ENCODE data around the gene TCEANC2. TPM values are rescaled to one million over a fixed set of nuclear protein-coding genes. Genes with fewer than 3 reads are reported as not detected.
A peak's percentile ranks its signal among the peaks of the same experiment; 100 is the strongest.

TCEANC2 gene
- total RNA-seq, 1 experiment from 2014 or later = 4.2 TPM

- no peak for TF ChIP-seq EZH2 (IDR thresholded peaks at IDR 0.05; ENCODE audit: borderline replicate concordance, low read depth, low read length, poor library complexity, severe bottlenecking)
- CTCF ChIA-PET = no interaction called here
- Histone ChIP-seq H3K4me1 (ENCODE audit: insufficient read depth, low read length, poor library complexity, severe bottlenecking) (no peaks in the 10 kb centered on the region), H3K27me3 (replicated peaks; ENCODE audit: insufficient read depth, low read depth, low read length, poor library complexity) (no peaks in the 10 kb centered on the region), H3K36me3 (ENCODE audit: insufficient read depth, low read length, poor library complexity, severe bottlenecking) (no peaks in the 10 kb centered on the region), H3K27ac (ENCODE audit: low read depth, low read length, poor library complexity, severe bottlenecking) (no peak overlapping the region), H3K4me3 (ENCODE audit: low read depth, low read length, poor library complexity, severe bottlenecking) (no peak overlapping the region), H3K9me3 (ENCODE audit: low read depth, low read length, poor library complexity, severe bottlenecking) (no peaks in the 10 kb centered on the region)
- intact Hi-C loops (cut with micrococcal nuclease; ENCODE audit: unreplicated experiment) = no loop called here
- BruUV-seq (replicated peaks) = no TSS peak
- POLR2A ChIA-PET (ENCODE audit: low non-redundant PET) = no interaction called here
- DNase-seq (ENCODE audit: low spot score) = no peak
These were observed 97.6 kb downstream of the TCEANC2 start for GRCh38 chr1:54151013-54151412.

GRCh38 chr1:54152696-54153095, 99.3 kb downstream of the TCEANC2 start, which contains the start of gene CDCP2:
TSS of gene CDCP2 (minus strand) at chr1:54153000. CDS start at chr1:54152922, 78 bp downstream.
- intact Hi-C loops (cut with micrococcal nuclease; ENCODE audit: unreplicated experiment) = no loop called here
- no peak within 1 kb of the TSS for H3K4me3 ChIP-seq (ENCODE audit: low read depth, low read length, poor library complexity, severe bottlenecking)
- no peaks in the 10 kb centered on the region for H3K36me3 ChIP-seq (ENCODE audit: insufficient read depth, low read length, poor library complexity, severe bottlenecking)
- no peak for DNase-seq (ENCODE audit: low spot score)
- H3K4me1 ChIP-seq (ENCODE audit: insufficient read depth, low read length, poor library complexity, severe bottlenecking) = no peaks in the 10 kb centered on the region
- peak within 1 kb of the TSS; percentile 59 for H3K27ac ChIP-seq (ENCODE audit: low read depth, low read length, poor library complexity, severe bottlenecking)
- no peak for TF ChIP-seq EZH2 (IDR thresholded peaks at IDR 0.05; ENCODE audit: borderline replicate concordance, low read depth, low read length, poor library complexity, severe bottlenecking)
- TF ChIP-seq CTCF (conservative IDR thresholded peaks at IDR 0.05; ENCODE audit: low read depth, low read length) = no peak
- H3K27me3 ChIP-seq (replicated peaks; ENCODE audit: insufficient read depth, low read depth, low read length, poor library complexity) = no peaks in the 10 kb centered on the region
- BruUV-seq (replicated peaks) = no TSS peak
- H3K9me3 ChIP-seq (ENCODE audit: low read depth, low read length, poor library complexity, severe bottlenecking) = no peaks in the 10 kb centered on the region
- POLR2A ChIA-PET (ENCODE audit: low non-redundant PET) = no interaction called here
- CTCF ChIA-PET = no interaction called here

- POLR2A ChIA-PET (ENCODE audit: low non-redundant PET) = no interaction called here
- Histone ChIP-seq H3K9me3 (ENCODE audit: low read depth, low read length, poor library complexity, severe bottlenecking) (no peaks in the 10 kb centered on the region), H3K36me3 (ENCODE audit: insufficient read depth, low read length, poor library complexity, severe bottlenecking) (no peaks in the 10 kb centered on the region), H3K4me1 (ENCODE audit: insufficient read depth, low read length, poor library complexity, severe bottlenecking) (no peaks in the 10 kb centered on the region), H3K4me3 (ENCODE audit: low read depth, low read length, poor library complexity, severe bottlenecking) (no peak overlapping the region), H3K27me3 (replicated peaks; ENCODE audit: insufficient read depth, low read depth, low read length, poor library complexity) (no peaks in the 10 kb centered on the region), H3K27ac (ENCODE audit: low read depth, low read length, poor library complexity, severe bottlenecking) (peak overlapping the region; percentile 59)
- TF ChIP-seq EZH2 (IDR thresholded peaks at IDR 0.05; ENCODE audit: borderline replicate concordance, low read depth, low read length, poor library complexity, severe bottlenecking) (no peak), CTCF (conservative IDR thresholded peaks at IDR 0.05; ENCODE audit: low read depth, low read length) (no peak)
- DNase-seq (ENCODE audit: low spot score) = peak; percentile 77
- BruUV-seq (replicated peaks) = no TSS peak
- intact Hi-C loops (cut with micrococcal nuclease; ENCODE audit: unreplicated experiment) = no loop called here
- CTCF ChIA-PET = interaction anchor here (0.7 kb wide), 1 partner anchor 346 kb away, joined by 6 read pairs; no protein-coding TSS in a partner anchor
These were observed 100.4 kb downstream of the TCEANC2 start for GRCh38 chr1:54153535-54154439.

Small RNA genes lying within 50 kb of the gene (microRNA-seq; reads per million reads assigned to microRNA genes)
- 1.1 reads per million for gene MIR4781

Other genes starting within 250 kb of the TCEANC2 start
- gene NDC1, start 215.3 kb upstream of the TCEANC2 start, total RNA-seq (2021) = 22.2 and 26.6 TPM in 2 replicates
- 7.8 and 8.5 TPM in 2 replicates for gene YIPF1, start 163.8 kb upstream of the TCEANC2 start, total RNA-seq (2021)
- not detected in 2 replicates for gene DIO1, start 159.4 kb upstream of the TCEANC2 start, total RNA-seq (2021)
- 34.7 and 41.0 TPM in 2 replicates for gene IFT25, start 107.9 kb upstream of the TCEANC2 start, total RNA-seq (2021)
- 25.7 and 25.8 TPM in 2 replicates for gene LRRC42, start 107.3 kb upstream of the TCEANC2 start, total RNA-seq (2021)
- not detected in 2 replicates for gene LDLRAD1, start 35.4 kb upstream of the TCEANC2 start, total RNA-seq (2021)
- gene TMEM59, start 404 bp upstream of the TCEANC2 start, total RNA-seq (2021) = 73.5 and 82.1 TPM in 2 replicates
- not detected in 2 replicates for gene CDCP2, start 99.4 kb downstream of the TCEANC2 start, total RNA-seq (2021)
- 7.0 and 8.4 TPM in 2 replicates for gene CYB5RL, start 146.4 kb downstream of the TCEANC2 start, total RNA-seq (2021)
- 84.6 and 90.3 TPM in 2 replicates for gene MRPL37, start 146.6 kb downstream of the TCEANC2 start, total RNA-seq (2021)

Measured in A673 (cell line).